Brain microvascular endothelial cell (primary cell): ENCODE data around the gene TIGD3.

Experiments
- DNase-seq: peaks from one replicate; pipeline ENCODE4 v3.0.0-alpha.2; 2020
- H3K27ac ChIP-seq: fragments of 250-450 bp; sonication (Bioruptor Pico); 2 replicates; pipeline ENCODE4 v1.5.1; 2020; ENCODE audit warnings: mild to moderate bottlenecking, moderate library complexity
- H3K27me3 ChIP-seq: fragments of 250-450 bp; sonication (Bioruptor Pico); replicated peaks from 2 replicates; pipeline ENCODE4 v1.5.1; 2020; ENCODE audit warnings: mild to moderate bottlenecking
- H3K36me3 ChIP-seq: fragments of 250-450 bp; sonication (Bioruptor Pico); replicated peaks from 2 replicates; pipeline ENCODE4 v1.5.1; 2020; ENCODE audit warnings: mild to moderate bottlenecking
- H3K4me3 ChIP-seq: 2 replicates; pipeline ENCODE4 v1.5.1; 2011; ENCODE audit warnings: low read depth, mild to moderate bottlenecking, control low read depth, low read length, moderate library complexity
- in situ Hi-C: cut with HindIII; loops from 2 replicates; pipeline ENCODE4 v1.10.0; 2017; ENCODE audit warnings: low sequenced_read_pairs, low pct_ligation_motif_present
- TF ChIP-seq, protein P1 (sequence below): IDR thresholded peaks from 2 replicates; pipeline ENCODE4 v1.5.1; 2011; ENCODE audit warnings: low read depth, mild to moderate bottlenecking, moderate library complexity, low read length, control low read depth, inconsistent platforms; ENCODE audit errors: missing control alignments

Gene TIGD3

DNA sequence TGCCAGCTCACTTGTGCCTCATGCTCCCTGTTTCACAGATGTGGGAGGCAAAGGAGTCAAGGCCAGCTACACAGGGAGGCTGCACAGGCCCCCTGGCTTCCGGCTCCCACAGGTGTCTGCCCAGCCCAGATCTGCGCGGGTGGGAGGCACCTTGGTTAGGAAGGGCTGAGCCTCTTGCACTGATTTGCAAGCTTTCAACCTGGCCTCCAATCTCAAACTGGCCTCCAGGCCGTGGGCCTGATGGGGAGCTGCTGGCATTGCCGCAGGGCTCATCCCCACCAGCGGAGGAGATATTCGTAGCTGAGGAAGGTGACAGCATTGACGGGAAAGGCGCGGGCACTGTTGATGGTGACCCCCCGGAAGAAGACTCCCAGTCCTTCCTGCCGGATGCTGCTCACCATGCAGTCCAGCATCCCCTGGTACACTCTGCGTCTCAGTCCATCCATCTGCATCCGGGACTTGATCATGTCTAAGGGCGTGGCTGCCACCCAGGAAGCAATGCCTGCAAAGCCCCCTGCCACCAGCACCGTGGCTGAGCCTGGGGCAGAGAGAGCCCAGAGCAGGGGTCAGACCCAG is 21.7 kb downstream of the TIGD3 start:
- DNase-seq, result no peak
- Histone ChIP-seq H3K4me3 (no peak overlapping the region), H3K27ac (no peak overlapping the region), H3K27me3 (no peaks in the 10 kb centered on the region), H3K36me3 (no peaks in the 10 kb centered on the region)
- TF ChIP-seq, protein P1, sequence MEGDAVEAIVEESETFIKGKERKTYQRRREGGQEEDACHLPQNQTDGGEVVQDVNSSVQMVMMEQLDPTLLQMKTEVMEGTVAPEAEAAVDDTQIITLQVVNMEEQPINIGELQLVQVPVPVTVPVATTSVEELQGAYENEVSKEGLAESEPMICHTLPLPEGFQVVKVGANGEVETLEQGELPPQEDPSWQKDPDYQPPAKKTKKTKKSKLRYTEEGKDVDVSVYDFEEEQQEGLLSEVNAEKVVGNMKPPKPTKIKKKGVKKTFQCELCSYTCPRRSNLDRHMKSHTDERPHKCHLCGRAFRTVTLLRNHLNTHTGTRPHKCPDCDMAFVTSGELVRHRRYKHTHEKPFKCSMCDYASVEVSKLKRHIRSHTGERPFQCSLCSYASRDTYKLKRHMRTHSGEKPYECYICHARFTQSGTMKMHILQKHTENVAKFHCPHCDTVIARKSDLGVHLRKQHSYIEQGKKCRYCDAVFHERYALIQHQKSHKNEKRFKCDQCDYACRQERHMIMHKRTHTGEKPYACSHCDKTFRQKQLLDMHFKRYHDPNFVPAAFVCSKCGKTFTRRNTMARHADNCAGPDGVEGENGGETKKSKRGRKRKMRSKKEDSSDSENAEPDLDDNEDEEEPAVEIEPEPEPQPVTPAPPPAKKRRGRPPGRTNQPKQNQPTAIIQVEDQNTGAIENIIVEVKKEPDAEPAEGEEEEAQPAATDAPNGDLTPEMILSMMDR, result no peak
- in situ Hi-C loops, result no loop called here

DNA sequence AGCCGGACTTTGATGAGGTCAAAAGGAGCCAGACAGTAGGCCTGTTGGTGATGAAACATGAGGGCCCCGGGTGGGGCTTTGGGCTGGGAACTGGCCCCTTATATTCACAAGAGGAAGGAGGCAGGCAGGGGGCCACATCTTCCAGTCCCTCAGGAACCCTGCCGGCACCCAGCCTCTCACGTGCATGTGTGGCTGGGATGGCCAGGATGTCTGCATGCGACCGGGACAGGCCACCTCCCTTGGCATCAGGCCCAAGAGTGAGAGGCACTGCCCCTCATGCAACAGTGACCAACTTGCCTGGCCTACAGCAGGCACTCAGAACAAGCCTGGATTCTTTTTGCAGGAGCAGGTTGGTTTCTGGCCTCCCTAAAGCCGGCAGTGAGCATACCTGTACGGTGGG is 22.5 kb downstream of the TIGD3 start:
- no peak overlapping the region for H3K4me3 ChIP-seq
- H3K27ac ChIP-seq, result no peak overlapping the region
- no peaks in the 10 kb centered on the region for H3K36me3 ChIP-seq
- TF ChIP-seq, protein P1, result no peak
- no peaks in the 10 kb centered on the region for H3K27me3 ChIP-seq
- DNase-seq, result no peak
- in situ Hi-C loops, result no loop called here

DNA sequence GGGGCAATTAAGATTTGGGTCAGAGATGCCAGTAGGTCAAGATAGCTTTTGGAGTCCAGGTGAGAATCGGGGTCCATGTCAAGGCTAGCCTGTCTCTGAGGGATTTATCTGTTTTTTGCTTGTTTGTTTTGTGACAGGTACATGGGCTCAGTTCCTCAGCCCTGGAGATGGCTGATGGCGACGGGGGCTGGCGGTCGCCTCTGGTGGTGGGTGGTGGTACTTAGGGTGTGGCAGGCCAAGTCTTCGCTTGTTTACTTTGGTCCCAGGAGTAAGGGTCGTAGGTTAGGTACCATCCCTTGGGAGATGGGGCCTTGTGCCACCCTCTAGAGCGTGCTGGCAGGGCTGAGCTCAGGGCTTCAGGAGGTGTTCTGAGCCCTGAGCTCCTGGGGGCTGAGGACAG is 23.2 kb downstream of the TIGD3 start:
- DNase-seq, result no peak
- in situ Hi-C loops, result no loop called here
- Histone ChIP-seq H3K27me3 (no peaks in the 10 kb centered on the region), H3K36me3 (no peaks in the 10 kb centered on the region), H3K27ac (no peak overlapping the region), H3K4me3 (no peak overlapping the region)
- TF ChIP-seq, protein P1, result no peak

DNA sequence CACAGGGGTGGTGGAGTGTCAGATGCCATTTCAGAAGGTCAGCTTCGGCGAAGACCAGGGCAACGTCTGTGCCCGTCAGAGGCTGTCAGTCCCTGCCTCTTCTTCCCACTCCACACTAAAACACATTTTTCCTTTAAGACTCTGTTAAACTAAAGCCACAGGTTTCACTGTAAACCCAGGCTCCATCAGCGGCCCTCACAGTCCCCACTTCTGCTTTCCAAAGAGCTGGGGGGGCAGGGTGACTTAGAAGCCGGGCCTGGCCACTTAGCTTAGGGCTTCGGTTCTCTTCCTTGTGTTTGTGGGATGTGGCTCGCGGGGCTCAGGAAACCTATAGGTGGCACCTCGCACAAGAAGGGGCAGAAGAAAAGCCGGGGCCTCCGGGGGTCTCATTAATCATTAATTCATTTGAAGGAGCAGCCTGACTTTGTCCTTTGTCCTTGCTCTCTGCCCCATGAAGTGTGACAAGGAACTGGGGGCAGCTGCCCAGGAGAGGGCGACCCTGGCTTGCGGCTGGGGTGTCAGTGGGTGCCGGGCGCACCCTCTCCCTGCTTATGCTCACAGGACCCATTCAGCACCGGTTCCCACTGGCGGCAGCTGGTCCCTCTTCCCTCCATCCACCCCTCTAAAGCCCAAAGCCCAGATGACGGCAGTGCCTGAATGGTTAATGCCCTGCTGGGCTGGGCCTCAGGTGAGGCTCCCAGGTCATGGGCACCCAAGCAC is 23.8 kb downstream of the TIGD3 start:
- TF ChIP-seq, protein P1, result peak; percentile 9
- H3K27me3 ChIP-seq, result no peaks in the 10 kb centered on the region
- DNase-seq, result no peak
- H3K36me3 ChIP-seq, result no peaks in the 10 kb centered on the region
- no peak overlapping the region for H3K4me3 ChIP-seq
- in situ Hi-C loops, result no loop called here
- H3K27ac ChIP-seq, result no peak overlapping the region

DNA sequence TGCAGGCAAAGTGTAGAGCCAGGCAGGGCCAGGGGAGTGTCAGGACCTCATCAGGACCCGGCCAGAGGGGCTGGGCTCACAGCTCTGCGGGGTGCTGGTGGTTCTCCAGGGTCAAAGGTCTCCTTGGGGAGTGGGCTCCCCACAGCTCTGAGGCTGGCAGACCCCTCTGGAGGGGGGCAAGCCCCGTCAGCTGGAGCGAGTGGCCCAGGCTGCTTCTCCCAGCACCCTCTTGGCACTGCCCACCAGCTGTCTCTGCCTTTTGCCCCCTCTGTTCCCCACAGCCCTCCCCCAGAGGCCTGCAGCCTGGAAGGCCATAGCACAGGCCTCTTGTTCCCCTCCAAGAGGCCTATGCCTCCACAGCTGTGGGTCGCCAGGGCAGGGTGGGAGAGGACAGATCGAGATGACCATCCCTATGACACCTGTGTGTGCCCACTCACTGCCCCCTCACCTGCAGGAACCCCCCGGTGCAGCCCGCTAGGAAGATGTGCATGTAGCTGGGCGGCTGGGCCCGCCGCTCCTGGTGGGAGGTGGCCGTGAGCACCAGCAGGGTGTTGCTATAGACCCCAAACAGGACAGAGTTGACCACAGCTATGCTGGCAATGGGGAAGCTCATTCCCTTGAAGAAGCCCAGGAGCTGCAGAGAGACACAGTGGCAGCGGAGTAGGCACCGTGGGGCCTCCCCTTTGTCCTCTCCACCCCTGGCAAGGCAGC is 24.5 kb downstream of the TIGD3 start:
- no peak overlapping the region for H3K27ac ChIP-seq
- H3K4me3 ChIP-seq, result no peak overlapping the region
- TF ChIP-seq, protein P1, result no peak
- in situ Hi-C loops, result no loop called here
- DNase-seq, result no peak
- H3K36me3 ChIP-seq, result no peaks in the 10 kb centered on the region
- H3K27me3 ChIP-seq, result no peaks in the 10 kb centered on the region
